Kidney epithelial cell (primary cell): ENCODE measurements around the gene LPIN1. TPM values are rescaled to one million over a fixed set of nuclear protein-coding genes. Genes with fewer than 3 reads are reported as not detected.

ENCODE experiments used
- DNase-seq: peaks from one replicate; pipeline ENCODE4 v3.0.0-alpha.2; 2010; ENCODE audit warnings: low read depth
- H3K27me3 ChIP-seq: 2 replicates; pipeline ENCODE4 v1.6.0; 2011; ENCODE audit warnings: low read length; ENCODE audit not compliant: control insufficient read depth, insufficient read depth
- H3K36me3 ChIP-seq: 2 replicates; pipeline ENCODE4 v1.5.1; 2011; ENCODE audit warnings: low read length; ENCODE audit not compliant: control insufficient read depth, insufficient read depth
- H3K4me3 ChIP-seq: 2 replicates; pipeline ENCODE4 v1.5.1; 2011; ENCODE audit warnings: low read depth, mild to moderate bottlenecking, control low read depth, low read length
- total RNA-seq: library from RNA; depleted of rRNA; stranded (reverse); fragments of >200 nt; gene quantifications from 2 replicates; pipeline ENCODE4 v1.2.3, GENCODE V29; 2015
- TF ChIP-seq, protein P1 (sequence below): IDR thresholded peaks from 2 replicates; pipeline ENCODE4 v1.5.1; 2011; ENCODE audit warnings: mild to moderate bottlenecking, moderate library complexity, low read length, control low read depth, inconsistent platforms; ENCODE audit not compliant: insufficient read depth, poor library complexity, severe bottlenecking

The LPIN1 gene
- total RNA-seq, 1 donor from 2014 or later, result 23.6 TPM

DNA sequence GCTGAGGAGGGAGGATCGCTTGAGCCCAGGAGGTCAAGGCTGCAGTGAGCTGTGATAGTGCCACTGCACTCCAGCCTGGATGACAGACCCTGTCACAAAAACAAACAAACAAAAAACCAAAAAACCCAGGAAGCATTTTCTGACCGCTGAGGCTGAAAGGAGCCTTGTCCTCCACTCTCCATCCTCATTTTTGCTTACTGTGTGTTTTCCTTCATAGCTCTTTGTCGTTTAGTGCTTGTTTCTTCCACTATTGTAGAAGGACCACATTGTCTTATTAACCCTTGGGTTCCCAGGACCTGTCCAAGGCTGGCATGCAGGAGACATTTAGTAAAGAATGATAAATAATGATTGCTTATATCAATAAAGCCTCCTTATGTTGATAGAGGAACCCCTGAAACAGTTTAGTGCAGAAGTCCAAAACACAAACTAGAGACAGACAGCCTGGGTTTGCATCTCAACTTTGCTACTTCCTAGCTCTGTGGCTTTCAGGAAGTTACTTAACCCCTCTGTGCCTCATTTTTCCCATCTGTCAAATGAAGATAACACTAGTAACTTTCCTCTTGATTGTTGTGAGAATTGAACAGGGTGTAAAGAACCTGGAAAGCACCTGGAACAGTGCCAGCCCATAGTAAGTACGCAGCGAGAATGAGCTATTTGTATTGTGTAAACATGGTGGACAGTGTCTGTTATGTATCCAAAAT lies 126.0 kb downstream of the LPIN1 start:
- no peak overlapping the region for H3K4me3 ChIP-seq
- peaks cover 2% of the 10 kb centered on the region for H3K27me3 ChIP-seq
- H3K36me3 ChIP-seq, result no peaks in the 10 kb centered on the region
- DNase-seq, result no peak
- TF ChIP-seq, protein P1, sequence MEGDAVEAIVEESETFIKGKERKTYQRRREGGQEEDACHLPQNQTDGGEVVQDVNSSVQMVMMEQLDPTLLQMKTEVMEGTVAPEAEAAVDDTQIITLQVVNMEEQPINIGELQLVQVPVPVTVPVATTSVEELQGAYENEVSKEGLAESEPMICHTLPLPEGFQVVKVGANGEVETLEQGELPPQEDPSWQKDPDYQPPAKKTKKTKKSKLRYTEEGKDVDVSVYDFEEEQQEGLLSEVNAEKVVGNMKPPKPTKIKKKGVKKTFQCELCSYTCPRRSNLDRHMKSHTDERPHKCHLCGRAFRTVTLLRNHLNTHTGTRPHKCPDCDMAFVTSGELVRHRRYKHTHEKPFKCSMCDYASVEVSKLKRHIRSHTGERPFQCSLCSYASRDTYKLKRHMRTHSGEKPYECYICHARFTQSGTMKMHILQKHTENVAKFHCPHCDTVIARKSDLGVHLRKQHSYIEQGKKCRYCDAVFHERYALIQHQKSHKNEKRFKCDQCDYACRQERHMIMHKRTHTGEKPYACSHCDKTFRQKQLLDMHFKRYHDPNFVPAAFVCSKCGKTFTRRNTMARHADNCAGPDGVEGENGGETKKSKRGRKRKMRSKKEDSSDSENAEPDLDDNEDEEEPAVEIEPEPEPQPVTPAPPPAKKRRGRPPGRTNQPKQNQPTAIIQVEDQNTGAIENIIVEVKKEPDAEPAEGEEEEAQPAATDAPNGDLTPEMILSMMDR, result no peak

GRCh38 chr2:11872948-11873269 lies 126.5 kb downstream of the LPIN1 start:
- Histone ChIP-seq H3K27me3 (peaks cover 2% of the 10 kb centered on the region), H3K4me3 (no peak overlapping the region), H3K36me3 (no peaks in the 10 kb centered on the region)
- TF ChIP-seq, protein P1, result no peak
- DNase-seq, result no peak

DNA sequence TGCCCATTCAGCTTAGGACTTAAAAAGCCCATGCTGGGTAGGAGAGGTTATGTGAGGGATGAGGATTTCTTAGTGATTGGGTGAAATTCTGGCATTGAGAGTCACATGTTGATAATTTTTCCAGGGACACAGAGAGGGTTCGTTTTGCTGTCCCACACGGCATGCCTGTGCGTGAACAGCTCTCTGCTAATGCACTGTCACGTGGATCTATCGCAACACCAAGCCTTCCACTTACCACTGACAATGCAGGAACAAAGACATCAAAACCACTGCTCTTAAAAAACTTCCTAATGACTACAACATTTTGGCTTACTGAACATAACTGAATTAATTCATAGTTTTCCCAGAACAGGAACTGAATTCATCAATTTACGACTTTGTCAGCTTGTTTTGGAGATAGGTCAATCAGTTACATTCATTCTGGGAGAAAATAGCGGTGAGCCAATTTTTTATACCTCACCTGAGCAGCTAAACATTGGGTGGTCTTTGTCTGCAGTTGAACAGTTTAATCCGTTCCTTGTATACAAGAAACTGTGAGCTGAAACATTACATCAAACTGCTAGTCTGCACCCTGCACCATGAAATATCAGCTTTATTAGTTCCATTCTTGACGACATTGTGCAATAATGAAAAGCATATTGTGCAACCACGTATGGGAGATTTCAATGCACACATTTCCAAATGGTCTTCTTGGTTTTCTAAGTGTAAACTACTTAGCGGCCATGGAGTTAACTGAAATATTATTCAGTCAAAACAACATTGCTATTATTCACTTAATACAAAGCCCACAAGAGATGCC lies 127.1 kb downstream of the LPIN1 start:
- no peak for DNase-seq
- TF ChIP-seq, protein P1, result no peak
- Histone ChIP-seq H3K4me3 (no peak overlapping the region), H3K27me3 (peaks cover 2% of the 10 kb centered on the region), H3K36me3 (no peaks in the 10 kb centered on the region)

DNA sequence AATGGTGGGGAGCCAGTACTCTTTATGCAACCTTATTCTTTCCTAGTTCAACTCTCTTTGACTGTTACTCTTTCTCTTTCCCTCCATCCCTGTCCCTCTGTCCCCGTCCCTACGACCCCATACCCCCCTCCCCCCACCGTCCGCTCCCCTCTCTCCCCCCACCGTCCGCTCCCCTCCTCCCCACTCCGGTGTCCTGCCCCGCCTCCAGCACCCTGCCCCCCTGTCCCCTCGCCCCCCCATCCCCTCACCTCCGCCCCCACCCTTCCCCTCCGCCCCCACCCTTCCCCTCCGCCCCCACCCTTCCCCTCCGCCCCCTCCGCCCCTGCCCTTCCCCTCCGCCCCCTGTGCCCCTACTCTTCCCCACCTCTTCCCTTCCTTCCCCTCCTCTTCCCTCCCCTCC lies 128.4 kb downstream of the LPIN1 start:
- Histone ChIP-seq H3K4me3 (no peak overlapping the region), H3K36me3 (no peaks in the 10 kb centered on the region), H3K27me3 (peaks cover 2% of the 10 kb centered on the region)
- TF ChIP-seq, protein P1, result no peak
- DNase-seq, result no peak

GRCh38 chr2:11875481-11875880 lies 129.0 kb downstream of the LPIN1 start:
- Histone ChIP-seq H3K27me3 (peaks cover 2% of the 10 kb centered on the region), H3K36me3 (no peaks in the 10 kb centered on the region), H3K4me3 (no peak overlapping the region)
- TF ChIP-seq, protein P1, result no peak
- DNase-seq, result no peak
